PC-3 (cell line): ENCODE results near the gene CCR4. TPM values are rescaled to one million over a fixed set of nuclear protein-coding genes. Genes with fewer than 3 reads are reported as not detected.
A peak's percentile ranks its signal among the peaks of the same experiment; 100 is the strongest.
"Not testable (repeated sequence)": the region's sequence is repeated elsewhere in the genome, so short reads cannot be mapped to it uniquely, and the experiment has no call there.

Experiments
- ATAC-seq: fragments of 200-7000 bp; cut with Tn5 transposase; 2 replicates; pipeline ENCODE4 v1.9.1; 2020; ENCODE audit warnings: mild to moderate bottlenecking, moderate library complexity
- BruUV-seq: library from RNA; stranded (reverse); fragments of 400-500 nt; replicated peaks from 2 replicates; lab custom pipeline; 2021; lab: Mats Ljungman, UMichigan
- CTCF ChIA-PET: fragments of 300-600 bp; sonication (Branson Sonifier 250); formaldehyde crosslinking; loops from one replicate; lab custom pipeline; 2022; ENCODE audit warnings: antibody characterized with exemption; lab: Charles Lee
- POLR2A ChIA-PET: fragments of 300-600 bp; sonication (Branson Sonifier 250); formaldehyde crosslinking; loops from one replicate; lab custom pipeline; 2022; ENCODE audit warnings: antibody characterized with exemption; ENCODE audit not compliant: unreplicated experiment; lab: Charles Lee
- DNase-seq: peaks from one replicate; pipeline ENCODE4 v3.0.0-alpha.2; 2015
- H2AFZ ChIP-seq: fragments of 300-600 bp; sonication (generic); 2 replicates; pipeline ENCODE4 v1.6.0; 2016; ENCODE audit warnings: antibody characterized with exemption, low read length
- H3F3A ChIP-seq: fragments of 300-600 bp; sonication (generic); one replicate; pipeline ENCODE4 v1.6.0; 2017; ENCODE audit warnings: antibody characterized with exemption, low read length, control low read depth, mild to moderate bottlenecking; ENCODE audit not compliant: unreplicated experiment
- H3K27ac ChIP-seq: fragments of 300-600 bp; sonication (generic); 2 replicates; pipeline ENCODE4 v1.5.1; 2016; ENCODE audit warnings: mild to moderate bottlenecking, low read length
- H3K27me3 ChIP-seq: fragments of 300-600 bp; sonication (generic); 2 replicates; pipeline ENCODE4 v1.6.1; 2016; ENCODE audit warnings: low read length, mixed read lengths
- H3K36me3 ChIP-seq: fragments of 300-600 bp; sonication (generic); 2 replicates; pipeline ENCODE4 v1.6.1; 2016; ENCODE audit warnings: low read depth, mixed run types, low read length, mixed read lengths
- H3K4me1 ChIP-seq: fragments of 300-600 bp; sonication (generic); 2 replicates; pipeline ENCODE4 v1.5.1; 2016; ENCODE audit warnings: low read length; ENCODE audit not compliant: insufficient read depth
- H3K4me2 ChIP-seq: fragments of 300-600 bp; sonication (generic); 2 replicates; pipeline ENCODE4 v1.6.0; 2016; ENCODE audit warnings: low read length
- H3K4me3 ChIP-seq: fragments of 300-600 bp; sonication (generic); 2 replicates; pipeline ENCODE4 v1.5.1; 2016; ENCODE audit warnings: mild to moderate bottlenecking, low read length, mixed read lengths
- H3K79me2 ChIP-seq: fragments of 300-600 bp; sonication (generic); 2 replicates; pipeline ENCODE4 v1.6.1; 2017; ENCODE audit warnings: low read length, mixed read lengths
- H3K9ac ChIP-seq: fragments of 300-600 bp; sonication (generic); 2 replicates; pipeline ENCODE4 v1.6.0; 2016; ENCODE audit warnings: mild to moderate bottlenecking, low read length
- H3K9me2 ChIP-seq: fragments of 300-600 bp; sonication (generic); replicated peaks from 2 replicates; pipeline ENCODE4 v1.6.1; 2016; ENCODE audit warnings: mixed run types, low read length, mixed read lengths
- H3K9me3 ChIP-seq: fragments of 300-600 bp; sonication (generic); 2 replicates; pipeline ENCODE4 v1.6.1; 2016; ENCODE audit warnings: low read length, mixed read lengths
- H4K20me1 ChIP-seq: fragments of 300-600 bp; sonication (generic); 2 replicates; pipeline ENCODE4 v1.6.1; 2016; ENCODE audit warnings: low read length, mixed read lengths
- CTCF ChIP-seq: fragments of 300-600 bp; sonication (generic); conservative IDR thresholded peaks from 2 replicates; pipeline ENCODE4 v1.5.1; 2017; ENCODE audit warnings: antibody characterized with exemption, low read depth, mild to moderate bottlenecking, low read length
- EZH2 ChIP-seq: fragments of 300-600 bp; sonication (generic); IDR thresholded peaks from one replicate; pipeline ENCODE4 v1.6.1; 2017; ENCODE audit warnings: antibody characterized with exemption, mild to moderate bottlenecking, low read length; ENCODE audit not compliant: unreplicated experiment
- EZH2phosphoT487 ChIP-seq: fragments of 300-600 bp; sonication (generic); IDR thresholded peaks from 2 replicates; pipeline ENCODE4 v1.6.1; 2018; ENCODE audit warnings: mild to moderate bottlenecking, antibody characterized with exemption, low read length, borderline replicate concordance
- intact Hi-C: fragments of 100-400 bp; cut with micrococcal nuclease; formaldehyde crosslinking; loops from 2 replicates; pipeline ENCODE4 v1.9.0; 2023
- total RNA-seq: library from RNA; depleted of rRNA; stranded (reverse); fragments of >200 nt; gene quantifications from 2 replicates; pipeline ENCODE4 v1.2.3, GENCODE V29; 2014

The CCR4 gene
- total RNA-seq, 1 experiment from 2014 or later, result 0.29 TPM

DNA sequence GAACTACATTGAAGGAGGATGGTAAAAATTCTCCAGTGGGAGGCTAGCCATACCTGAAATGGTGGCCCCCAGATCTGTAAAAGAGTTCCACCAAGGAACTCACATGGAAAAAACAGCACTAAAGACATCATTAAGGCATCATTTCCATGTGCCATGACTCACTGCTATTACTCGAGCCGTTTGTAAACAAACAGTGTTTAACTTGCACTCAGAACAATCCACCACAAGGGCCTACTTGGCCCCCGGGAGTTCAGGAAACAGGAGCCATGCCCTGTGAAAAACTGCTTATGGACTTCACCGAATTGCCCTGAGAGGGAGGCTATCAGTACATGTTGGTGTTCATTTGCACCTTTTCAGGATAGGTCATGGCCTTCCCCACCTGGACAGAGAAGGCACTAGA, 18.2 kb downstream of the CCR4 start:
- intact Hi-C loops, result no loop called here
- ATAC-seq (peak; percentile 94), DNase-seq (peak; percentile 78)
- TF ChIP-seq CTCF, result no peak
- TF ChIP-seq EZH2phosphoT487, result no peak
- no peak for TF ChIP-seq EZH2
- POLR2A ChIA-PET, result no interaction called here
- no peaks in the 10 kb centered on the region for H3F3A ChIP-seq
- 0 out of 2 replicates have a peak, but pooled peaks cover 4% of the 10 kb centered on the region for H3K36me3 ChIP-seq
- H3K4me1 ChIP-seq, result peaks cover 19% of the 10 kb centered on the region
- H3K79me2 ChIP-seq, result no peaks in the 10 kb centered on the region
- no peak overlapping the region for H3K4me3 ChIP-seq
- peak overlapping the region; percentile 20 for H3K4me2 ChIP-seq
- peak overlapping the region; percentile 3; the same call in 1 of the 2 replicates for H3K27ac ChIP-seq
- H3K9me2 ChIP-seq, result no peaks in the 10 kb centered on the region
- no TSS peak for BruUV-seq
- H3K27me3 ChIP-seq, result no peaks in the 10 kb centered on the region
- H2AFZ ChIP-seq, result peak overlapping the region; percentile 34
- no peaks in the 10 kb centered on the region for H4K20me1 ChIP-seq
- no peak overlapping the region for H3K9ac ChIP-seq
- 0 out of 2 replicates have a peak, but pooled peaks cover 10% of the 10 kb centered on the region for H3K9me3 ChIP-seq
- CTCF ChIA-PET, result no interaction called here

DNA sequence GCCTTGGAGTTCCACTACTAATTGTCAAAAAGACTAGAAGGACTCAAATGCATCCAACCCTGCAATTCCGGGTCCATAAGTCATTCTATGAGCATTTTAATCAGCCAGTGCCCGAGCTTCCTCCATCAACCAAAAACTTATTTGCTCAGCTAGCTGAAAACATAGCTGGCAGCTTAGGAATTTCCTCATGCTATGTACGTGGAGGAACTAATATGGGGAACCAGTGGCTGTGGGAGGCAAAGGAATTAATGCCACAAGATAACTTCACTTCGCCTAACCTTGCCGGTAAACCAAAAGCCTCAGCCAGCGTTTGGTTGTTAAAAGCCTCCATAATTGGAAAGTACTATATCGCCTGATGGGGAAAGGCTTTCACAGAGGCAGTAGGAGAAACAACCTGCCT, 19.8 kb downstream of the CCR4 start:
- H3K9ac ChIP-seq, BruUV-seq, intact Hi-C loops, H3K9me2 ChIP-seq, H3K27me3 ChIP-seq, H3K4me3 ChIP-seq, H2AFZ ChIP-seq, H3K27ac ChIP-seq, H3K36me3 ChIP-seq, H3F3A ChIP-seq, ATAC-seq, POLR2A ChIA-PET, H3K4me2 ChIP-seq, H3K9me3 ChIP-seq, H4K20me1 ChIP-seq, H3K79me2 ChIP-seq, DNase-seq: not testable (repeated sequence)
- CTCF ChIA-PET, result interaction anchor here (0.6 kb wide), 1 partner anchor 22 kb away, joined by 3 read pairs; no protein-coding TSS in a partner anchor
- peaks cover 19% of the 10 kb centered on the region for H3K4me1 ChIP-seq

DNA sequence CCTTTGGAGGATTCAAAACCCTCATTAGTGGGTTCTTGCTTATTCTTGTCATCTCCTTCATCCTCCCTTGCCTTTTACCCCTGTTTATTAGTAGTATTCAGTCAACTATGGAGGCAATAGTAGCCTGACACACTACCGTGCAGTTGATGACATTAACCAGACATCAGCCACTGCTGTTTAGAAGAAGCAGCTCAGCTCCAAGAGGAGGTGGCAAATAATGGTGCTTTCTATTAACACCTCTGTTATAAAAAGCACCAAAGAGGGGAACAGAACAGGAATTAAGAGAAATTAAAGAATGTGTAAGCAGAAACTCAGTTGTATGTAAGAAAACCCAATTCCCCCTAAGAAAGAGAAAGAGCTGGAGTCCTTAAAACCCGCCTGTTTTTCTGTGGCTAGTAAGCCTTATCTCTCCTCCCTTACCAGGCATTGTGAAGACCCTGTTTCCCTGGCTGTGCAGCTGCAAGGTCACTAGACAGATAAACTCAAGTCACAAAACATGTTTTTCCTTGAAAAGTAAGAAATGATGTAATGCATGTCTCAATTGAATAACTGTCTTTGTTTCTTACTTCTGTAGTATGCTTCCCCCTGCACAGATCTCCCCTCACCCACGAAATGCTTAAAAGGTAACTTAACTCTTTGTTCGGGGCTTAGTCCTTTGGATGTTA, 21.2 kb downstream of the CCR4 start:
- no peaks in the 10 kb centered on the region for H4K20me1 ChIP-seq
- no peak for DNase-seq
- BruUV-seq, result no TSS peak
- H2AFZ ChIP-seq, result no peak overlapping the region
- no peak overlapping the region for H3K4me2 ChIP-seq
- H3K79me2 ChIP-seq, result no peaks in the 10 kb centered on the region
- peaks cover 19% of the 10 kb centered on the region for H3K4me1 ChIP-seq
- H3K9me3 ChIP-seq, result no peaks in the 10 kb centered on the region
- H3K36me3 ChIP-seq, result no peaks in the 10 kb centered on the region
- CTCF ChIA-PET, result no interaction called here
- no peak for TF ChIP-seq EZH2phosphoT487
- TF ChIP-seq EZH2, result no peak
- TF ChIP-seq CTCF, result no peak
- no peaks in the 10 kb centered on the region for H3F3A ChIP-seq
- no peak overlapping the region for H3K27ac ChIP-seq
- no peaks in the 10 kb centered on the region for H3K27me3 ChIP-seq
- H3K9me2 ChIP-seq, result no peaks in the 10 kb centered on the region
- no peak overlapping the region for H3K4me3 ChIP-seq
- H3K9ac ChIP-seq, result no peak overlapping the region
- no peak for ATAC-seq
- POLR2A ChIA-PET, result no interaction called here
- intact Hi-C loops, result no loop called here
